HG02763 (cell line): ENCODE measurements around the gene GPR32.
"Not testable (repeated sequence)": the region's sequence is repeated elsewhere in the genome, so short reads cannot be mapped to it uniquely, and the experiment has no call there.

ENCODE experiments used
- ATAC-seq: cut with Tn5 transposase; IDR thresholded peaks from one replicate; pipeline ENCODE4 v1.9.1; 2021; ENCODE audit warnings: mild to moderate bottlenecking, moderate library complexity; ENCODE audit not compliant: unreplicated experiment

Gene GPR32

DNA sequence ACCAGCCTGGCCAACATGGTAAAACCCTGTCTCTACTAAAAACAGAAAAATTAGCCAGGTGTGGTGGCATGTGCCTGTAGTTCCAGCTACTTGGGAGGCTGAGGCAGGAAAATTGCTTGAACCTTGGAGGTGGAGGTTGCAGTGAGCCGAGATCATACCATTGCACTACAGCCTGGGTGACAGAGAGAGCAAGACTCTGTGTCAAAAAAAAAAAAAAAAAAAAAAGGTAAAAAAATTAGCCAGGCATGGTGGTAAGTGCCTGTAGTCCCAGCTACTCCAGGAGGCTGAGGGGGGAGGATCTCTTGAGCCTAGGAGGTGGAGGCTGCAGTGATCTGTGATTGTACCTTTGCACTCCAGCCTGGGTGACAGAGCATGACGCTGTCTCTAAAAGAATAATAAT, at the start of gene GPR32:
GPR32 (plus strand) TSS at position 301 of the 400 bp plus-strand sequence. CDS start 137 bp downstream, outside the sequence.
- ATAC-seq = not testable (repeated sequence)

DNA sequence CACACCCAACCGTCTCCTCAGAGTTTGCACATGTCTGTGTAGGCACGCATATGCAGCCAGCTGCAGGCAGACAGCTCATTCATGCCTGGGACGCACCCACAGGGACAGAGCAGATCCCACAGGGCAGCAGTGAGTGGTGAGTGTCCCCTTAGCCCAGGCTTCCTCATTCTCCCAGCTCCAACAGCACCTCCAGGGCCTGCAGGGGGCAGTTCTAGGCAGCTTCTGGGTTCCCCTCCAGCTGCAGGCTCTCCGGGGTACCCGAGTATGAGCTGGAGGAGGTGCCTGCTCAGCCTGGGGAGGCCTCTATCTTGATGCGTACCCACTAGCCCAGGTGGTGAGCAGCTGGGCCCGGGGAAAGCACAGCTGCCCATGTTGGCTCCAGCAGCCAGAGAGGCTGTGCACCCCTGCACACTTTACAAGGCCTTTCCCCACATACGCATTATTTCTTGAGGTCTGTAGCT, 49.3 kb upstream of the GPR32 start:
- no peak for ATAC-seq

DNA sequence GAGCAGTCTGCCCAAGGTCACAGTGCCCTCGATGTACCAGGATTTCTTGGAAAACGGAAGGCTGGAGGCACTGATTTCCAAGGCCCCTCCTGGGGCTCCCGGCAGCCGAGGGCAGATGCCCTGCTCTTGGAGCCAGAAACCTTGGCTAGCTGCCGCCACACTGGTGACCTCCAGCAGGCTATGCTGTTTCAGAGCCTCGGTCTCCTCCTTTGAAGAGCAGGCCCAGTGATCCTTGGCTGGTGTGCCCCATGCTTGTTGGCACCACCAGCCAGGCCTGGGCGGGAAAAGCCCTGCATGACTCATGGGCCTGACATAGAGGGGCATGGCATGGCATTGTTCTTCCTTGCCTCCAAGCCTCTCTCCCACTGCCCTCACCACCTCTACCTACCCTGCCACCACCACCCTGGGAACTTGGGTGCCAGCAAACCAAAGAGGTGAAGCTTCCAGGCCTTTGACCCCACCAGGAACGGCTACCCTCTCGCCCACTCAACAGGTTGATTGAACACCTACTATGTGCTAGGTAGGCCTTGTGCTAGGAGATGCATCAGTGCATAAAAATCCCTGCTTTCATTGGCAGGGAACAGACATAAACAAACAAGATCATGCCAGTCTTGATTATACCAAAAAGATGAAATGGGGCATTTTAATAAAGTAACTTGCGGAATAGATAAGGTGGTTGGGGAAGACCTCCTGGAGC, 48.7 kb upstream of the GPR32 start:
- ATAC-seq = no peak

GRCh38 chr19:50722201-50723013, 47.9 kb upstream of the GPR32 start:
- ATAC-seq = no peak

GRCh38 chr19:50723069-50723468, 47.2 kb upstream of the GPR32 start, which contains the start of gene CLEC11A:
CLEC11A (plus strand) TSS chr19:50723364; CDS start chr19:50723526, 162 bp downstream.
- ATAC-seq = no peak

DNA sequence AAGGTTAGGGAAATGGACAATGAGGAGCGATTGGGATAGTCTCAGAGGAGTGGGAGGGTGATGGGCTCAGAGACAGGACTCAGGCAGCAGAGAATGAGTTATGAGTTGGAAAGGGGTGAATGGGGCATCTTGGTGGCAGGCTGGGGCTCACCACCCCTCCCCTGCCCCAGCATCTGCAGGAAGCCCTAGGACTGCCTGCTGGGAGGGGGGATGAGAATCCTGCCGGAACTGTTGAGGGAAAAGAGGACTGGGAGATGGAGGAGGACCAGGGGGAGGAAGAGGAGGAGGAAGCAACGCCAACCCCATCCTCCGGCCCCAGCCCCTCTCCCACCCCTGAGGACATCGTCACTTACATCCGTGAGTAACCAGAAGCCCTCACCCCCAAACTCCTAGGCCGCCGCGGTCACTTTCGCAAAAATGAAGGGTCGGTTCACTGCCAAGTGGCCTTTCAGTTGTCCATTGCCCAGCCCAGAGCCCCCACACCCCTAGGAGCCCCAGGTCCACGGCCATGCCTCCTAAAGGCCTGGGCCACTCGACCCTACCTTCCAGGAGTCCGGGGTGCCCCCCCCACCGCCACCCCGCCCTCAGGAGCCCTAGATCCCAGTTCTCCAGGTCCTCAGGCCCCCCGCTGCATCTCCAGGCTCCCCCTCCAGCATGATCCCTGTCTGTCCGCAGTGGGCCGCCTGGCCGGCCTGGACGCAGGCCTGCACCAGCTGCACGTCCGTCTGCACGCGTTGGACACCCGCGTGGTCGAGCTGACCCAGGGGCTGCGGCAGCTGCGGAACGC, 46.3 kb upstream of the GPR32 start:
- ATAC-seq = no peak

DNA sequence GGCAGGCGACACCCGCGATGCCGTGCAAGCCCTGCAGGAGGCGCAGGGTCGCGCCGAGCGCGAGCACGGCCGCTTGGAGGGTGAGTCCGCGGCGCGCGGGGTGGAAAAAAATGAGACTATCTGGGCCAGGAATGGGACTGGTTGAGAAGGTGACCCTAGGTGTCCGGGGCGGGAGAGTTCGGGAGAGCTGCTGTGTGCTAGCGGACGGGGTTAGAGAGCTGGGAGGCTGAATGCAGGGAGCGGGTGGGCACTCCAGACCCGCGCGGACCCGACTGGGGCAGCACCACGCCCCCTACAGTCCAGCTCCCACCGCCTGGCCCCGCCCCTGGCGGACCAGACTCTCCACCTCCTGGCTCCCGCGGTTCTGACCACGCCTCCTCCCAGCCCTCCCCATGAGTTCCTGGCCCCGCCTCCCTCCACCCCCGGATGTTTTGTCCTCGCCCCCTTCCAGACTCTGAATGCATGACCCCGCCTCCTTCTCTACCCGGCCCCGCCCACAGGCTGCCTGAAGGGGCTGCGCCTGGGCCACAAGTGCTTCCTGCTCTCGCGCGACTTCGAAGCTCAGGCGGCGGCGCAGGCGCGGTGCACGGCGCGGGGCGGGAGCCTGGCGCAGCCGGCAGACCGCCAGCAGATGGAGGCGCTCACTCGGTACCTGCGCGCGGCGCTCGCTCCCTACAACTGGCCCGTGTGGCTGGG, 45.6 kb upstream of the GPR32 start:
- peak; percentile 78 for ATAC-seq

- no peak for ATAC-seq
Observed at GRCh38 chr19:50725218-50725910, 44.9 kb upstream of the GPR32 start.

DNA sequence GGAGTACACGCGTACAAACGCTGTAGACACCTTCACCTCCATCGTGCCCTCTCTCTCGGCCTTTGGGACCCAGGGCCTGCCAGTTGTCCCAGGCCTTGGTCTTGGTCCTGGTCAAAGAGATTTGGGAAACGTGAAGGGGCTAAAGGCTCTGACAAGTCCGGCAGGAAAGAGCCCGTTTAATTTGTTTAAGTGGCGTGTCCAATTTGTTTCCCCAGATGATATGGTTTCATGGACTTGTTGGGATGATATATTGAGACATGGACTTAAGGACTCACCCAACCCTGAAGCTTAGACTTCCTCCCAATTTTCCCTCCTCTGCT, 44.4 kb upstream of the GPR32 start:
- ATAC-seq = no peak

GRCh38 chr19:50728084-50728737, 42.1 kb upstream of the GPR32 start:
- no peak for ATAC-seq

- no peak for ATAC-seq
Observed at GRCh38 chr19:50729894-50730293, 40.4 kb upstream of the GPR32 start.

GRCh38 chr19:50735869-50736268, 34.4 kb upstream of the GPR32 start:
- ATAC-seq = no peak

- no peak for ATAC-seq
Observed at GRCh38 chr19:50736338-50736737, 33.9 kb upstream of the GPR32 start.

DNA sequence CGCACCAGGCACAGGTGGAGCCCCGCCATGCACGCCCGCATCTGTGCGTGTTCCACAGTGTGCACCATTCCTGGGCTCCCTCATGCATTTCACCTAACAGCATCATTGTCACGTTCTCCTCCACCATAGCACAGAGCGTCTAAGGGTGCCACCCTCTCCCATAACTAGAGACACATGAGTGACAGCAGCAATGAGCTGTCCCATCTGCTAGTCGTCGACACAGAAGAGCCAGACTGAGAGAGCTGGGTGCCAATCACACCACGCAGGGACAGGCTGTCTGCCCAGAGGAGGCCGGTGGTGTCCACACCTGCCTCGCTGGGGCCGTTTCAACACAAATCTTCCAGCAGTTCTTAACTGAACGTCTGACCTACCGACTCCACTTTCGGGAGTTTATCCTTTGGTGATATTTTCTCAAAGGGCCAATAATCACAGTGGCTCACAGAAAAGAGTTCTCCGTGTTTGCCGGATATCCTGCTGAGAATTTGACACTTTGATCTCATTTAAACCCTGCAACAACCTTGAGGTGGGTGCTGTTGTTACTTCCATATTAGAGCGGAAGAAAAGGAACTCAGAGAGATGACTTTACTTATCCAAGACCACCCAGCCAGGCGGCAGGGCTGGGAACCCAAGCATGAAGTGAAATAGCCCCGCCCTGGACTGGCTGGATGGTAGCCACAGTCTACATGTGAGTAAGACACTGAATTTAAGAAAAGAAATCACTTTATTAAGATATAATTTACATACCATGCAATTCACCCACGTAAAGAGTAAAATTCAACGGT, 30.9 kb upstream of the GPR32 start:
- ATAC-seq = no peak

DNA sequence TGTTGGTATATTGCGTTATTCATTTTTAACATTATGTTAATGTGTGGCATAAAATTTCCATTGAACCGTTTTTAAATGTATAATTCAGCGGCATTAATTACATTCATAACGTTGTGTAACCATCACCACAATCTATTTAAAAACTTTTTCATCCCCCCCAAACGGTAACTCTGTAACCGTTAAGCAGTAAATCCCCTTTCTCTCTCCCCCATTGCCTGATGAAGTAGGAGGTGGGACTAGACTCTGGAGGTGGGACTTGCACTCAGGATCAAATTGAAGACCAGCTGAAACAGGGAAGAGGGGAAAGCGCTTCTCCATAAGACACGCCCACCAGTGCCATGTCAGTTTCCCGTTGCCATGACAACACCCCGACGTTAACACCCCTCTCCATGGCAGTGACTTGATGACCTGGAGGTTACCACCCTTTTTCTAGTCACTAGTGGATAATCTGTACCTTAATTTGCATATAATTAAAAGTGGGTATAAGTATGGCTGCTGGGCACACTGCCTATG, 30.3 kb upstream of the GPR32 start:
- ATAC-seq = no peak

DNA sequence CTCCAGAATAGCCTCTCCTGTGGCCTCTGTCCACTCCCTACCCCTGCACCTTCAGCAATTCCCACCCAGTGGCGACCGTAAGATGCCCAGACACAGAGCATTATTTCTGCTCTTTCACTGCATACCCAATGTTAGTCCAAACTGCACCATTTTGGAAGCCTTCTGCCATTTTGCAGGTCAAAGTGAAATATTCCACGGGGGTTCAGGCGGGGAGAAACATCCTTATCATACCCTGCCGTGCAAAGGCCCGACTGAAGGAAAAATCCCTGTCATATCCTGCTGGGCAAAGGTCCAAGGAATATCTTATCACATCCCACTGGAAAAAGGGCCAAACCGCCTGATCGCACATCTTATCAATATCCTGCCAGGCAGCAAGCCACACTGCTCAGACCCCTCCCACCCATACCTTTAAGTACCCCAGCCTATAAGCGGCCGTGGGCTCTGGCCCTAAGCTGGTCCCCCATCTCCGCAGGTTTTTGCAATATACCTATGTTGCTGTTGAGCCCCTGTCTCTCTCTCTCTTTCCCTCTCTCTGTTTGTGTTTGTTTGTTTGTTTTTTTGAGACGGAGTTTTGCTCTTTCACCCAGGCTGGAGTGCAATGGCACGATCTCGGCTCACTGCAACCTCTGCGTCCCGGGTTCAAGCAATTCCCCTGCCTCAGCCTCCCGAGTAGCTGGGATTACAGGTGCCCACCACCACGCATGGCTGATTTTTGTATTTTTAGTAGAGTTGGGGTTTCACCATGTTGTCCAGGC, 28.9 kb upstream of the GPR32 start:
- ATAC-seq = no peak

- ATAC-seq = no peak
Observed at GRCh38 chr19:50743537-50743936, 26.7 kb upstream of the GPR32 start.

GRCh38 chr19:50745221-50745620, 25.0 kb upstream of the GPR32 start:
- ATAC-seq = no peak
